NCI-H2081 treated with DMSO at 0.1 percent for 48 hours (cell line): ENCODE data around the gene DLGAP1.

ENCODE experiments used
- DNase-seq: peaks from one replicate; lab custom pipeline; 2025; lab: John Stamatoyannopoulos, UW

DLGAP1 gene

DNA sequence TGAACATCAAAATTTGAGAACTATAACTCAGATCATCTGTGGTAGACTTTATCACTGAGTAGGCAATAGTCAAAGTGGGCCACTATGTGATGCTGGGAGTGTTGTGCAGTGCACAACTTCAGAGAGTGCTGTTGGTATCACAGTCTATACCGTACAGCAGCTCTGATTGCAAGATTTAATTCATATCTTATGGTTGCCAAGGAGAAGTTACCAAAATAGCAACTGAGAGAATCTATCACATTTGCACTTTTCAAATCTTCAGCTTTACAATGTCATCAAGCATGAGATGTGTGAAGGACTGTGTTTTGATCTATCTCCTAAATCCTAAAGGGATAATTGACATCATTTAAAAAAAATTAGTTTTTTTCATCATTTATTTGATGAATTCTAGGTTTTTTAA is 216.1 kb downstream of the DLGAP1 start:
- no peak for DNase-seq

DNA sequence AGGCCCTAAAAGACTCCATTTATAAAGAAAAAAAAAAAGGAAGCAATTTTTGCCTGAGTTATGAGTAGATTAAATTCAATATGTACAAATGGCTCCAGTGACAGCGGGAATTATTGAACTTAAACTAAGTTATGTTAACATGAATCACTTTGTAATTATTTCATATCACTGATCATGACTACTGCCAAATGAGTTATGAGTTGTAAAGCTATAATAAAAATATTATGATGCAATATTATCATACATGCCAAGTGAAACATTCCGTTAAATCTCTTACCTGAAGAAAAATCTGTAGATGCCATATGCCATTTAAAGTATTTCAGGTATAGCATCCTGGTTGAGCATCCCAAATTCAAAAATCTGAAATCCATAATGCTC is 217.5 kb downstream of the DLGAP1 start:
- no peak for DNase-seq

DNA sequence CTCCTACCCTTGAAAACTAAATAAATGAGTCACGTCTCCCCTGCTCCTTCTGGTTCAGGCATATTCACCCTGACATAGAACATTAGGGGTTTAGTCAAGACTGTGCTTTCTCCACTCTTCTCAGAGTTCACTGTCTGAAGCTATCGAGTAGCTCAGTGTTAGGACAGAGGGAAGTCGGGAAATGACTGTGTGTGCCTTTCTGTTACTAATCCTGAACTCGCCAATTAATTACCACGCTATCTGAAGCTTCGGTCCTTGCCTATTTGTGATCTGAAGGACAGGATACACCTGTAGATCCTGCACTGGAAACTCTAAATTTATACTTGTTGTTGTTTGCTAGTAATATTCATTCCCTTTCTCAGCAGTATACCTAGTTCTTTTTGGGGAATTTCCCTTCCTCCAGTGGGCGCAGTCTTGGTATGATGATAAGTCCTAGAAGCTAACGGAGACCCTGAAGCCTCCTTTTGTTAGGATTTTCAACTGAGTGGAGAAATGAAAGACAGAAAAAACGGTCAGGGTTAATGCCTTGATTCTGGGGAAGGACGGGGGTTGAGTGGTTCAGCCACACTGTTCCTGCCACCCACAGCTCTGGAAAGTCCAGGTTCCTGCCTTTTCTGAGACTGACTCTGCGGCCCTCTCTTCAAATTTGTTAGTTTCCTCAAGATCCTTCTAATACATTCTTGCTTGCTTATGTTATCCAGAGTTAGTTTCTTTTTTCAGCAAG is 218.0 kb downstream of the DLGAP1 start:
- DNase-seq: no peak

DNA sequence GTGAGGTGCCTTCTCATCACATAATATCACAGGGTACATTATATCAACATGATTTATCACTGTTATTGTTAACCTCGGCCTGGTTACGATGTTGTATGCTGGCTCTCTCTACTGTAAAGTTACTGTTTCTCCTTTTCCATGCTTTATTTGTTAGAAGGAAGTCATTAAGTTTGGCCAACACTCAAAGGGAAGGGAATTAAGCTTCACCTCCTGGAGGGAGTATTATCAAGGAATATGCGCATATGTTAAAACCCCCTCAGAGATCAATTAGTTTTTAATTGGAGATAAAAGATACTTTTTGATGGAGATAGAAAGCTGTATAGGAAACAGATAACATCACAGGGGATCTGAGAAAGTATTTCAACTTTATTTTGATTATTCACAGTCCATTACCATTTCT is 221.6 kb downstream of the DLGAP1 start:
- DNase-seq: no peak

DNA sequence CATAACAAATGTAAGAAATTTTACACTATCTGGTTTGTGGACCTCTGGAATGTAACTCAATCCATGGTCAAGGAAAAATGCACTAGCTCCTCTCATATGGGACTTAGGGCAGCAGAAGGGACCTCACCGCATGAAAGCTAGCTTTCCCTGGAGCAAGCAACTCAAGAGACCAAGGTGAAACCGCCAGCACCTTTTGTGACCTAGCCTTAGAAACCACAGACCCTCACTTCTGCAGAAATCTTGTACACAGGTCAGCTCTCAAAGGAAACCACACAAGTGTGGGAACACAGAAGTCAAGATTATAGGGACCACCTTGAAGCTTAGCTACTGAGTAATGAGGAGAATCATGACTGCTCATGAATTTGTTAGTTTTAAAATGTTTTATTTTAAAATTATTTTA is 222.5 kb downstream of the DLGAP1 start:
- DNase-seq: no peak

DNA sequence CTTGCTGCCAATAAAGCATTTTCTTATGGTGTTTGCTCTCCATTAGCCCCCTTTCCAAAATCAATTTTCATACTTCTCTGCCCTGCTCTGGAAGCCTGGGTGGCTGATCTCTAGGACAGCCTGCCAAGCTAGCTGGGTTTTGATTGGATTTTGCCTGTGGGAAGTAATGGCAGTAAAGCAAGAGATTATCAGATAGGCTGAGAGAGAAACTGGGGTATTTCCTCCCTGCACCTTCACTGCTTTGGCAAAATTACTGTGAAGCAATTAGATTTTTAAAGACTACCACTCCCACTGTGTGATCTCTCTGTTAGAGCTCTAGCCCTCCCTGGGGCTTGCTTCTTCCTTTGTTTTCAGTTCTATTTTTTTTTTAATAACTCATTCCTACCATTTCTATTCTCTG is 223.8 kb downstream of the DLGAP1 start:
- DNase-seq: no peak

DNA sequence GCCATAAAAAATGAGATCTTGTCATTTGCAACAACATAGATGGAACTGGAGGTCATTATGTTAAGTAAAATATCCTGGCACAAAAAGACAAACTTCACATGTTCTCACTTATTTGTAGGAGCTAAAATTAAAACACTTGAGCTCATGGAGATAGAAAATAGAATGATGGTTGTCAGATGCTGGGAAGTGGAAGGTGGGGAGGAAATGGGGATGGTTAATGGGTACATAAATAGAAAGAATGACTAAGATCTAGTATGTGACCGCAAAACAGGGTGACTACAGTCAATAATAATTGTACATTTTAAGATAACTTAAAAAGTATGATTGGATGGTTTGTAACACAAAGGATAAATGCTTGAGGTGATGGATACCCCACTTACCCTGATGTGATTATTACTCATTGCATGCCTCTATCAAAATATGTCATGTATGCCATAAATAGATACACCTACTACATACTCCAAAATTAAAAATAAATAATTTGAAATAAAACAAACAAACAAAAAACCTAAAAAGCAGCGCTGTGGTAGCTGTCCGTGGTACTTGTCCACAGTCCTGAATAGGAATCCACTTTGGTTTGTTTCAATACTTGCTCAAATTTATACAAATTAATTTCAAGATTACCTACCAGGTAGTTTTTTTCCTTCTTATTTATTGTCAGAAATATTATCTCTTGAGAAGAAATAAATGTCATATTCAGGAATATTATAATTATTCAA is 224.5 kb downstream of the DLGAP1 start:
- DNase-seq: no peak

DNA sequence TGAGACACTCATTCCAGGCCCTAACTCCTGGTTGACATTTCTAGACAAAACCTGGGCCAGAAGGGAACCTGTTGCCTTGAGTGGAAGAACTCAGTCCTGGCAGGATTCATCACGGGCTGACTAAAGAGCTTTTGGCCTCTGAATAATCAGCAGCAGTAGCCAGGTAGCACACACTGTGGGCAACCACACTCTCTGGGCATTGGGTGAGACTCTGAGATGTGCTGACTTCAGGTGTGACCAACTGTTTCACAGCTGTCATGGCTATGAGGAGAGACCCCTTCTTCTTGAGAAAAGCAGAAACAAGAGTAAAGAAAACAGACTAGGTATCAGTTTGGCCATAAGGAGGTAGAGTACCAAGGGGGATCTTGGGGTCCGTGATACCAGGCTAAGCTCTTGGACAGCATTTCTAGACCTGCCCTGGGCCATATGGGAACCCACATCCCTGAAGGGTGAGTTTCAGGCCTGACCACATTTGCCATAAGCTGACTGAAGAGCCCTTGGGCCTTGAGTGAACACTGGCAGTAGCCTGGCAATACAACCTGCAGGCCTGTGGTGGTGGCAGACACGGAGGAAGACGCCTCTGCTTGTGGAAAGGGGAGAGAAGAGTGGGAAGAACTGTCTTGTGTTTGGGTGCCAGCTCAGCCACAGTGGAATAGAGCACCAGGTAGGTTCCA is 230.9 kb downstream of the DLGAP1 start:
- no peak for DNase-seq

DNA sequence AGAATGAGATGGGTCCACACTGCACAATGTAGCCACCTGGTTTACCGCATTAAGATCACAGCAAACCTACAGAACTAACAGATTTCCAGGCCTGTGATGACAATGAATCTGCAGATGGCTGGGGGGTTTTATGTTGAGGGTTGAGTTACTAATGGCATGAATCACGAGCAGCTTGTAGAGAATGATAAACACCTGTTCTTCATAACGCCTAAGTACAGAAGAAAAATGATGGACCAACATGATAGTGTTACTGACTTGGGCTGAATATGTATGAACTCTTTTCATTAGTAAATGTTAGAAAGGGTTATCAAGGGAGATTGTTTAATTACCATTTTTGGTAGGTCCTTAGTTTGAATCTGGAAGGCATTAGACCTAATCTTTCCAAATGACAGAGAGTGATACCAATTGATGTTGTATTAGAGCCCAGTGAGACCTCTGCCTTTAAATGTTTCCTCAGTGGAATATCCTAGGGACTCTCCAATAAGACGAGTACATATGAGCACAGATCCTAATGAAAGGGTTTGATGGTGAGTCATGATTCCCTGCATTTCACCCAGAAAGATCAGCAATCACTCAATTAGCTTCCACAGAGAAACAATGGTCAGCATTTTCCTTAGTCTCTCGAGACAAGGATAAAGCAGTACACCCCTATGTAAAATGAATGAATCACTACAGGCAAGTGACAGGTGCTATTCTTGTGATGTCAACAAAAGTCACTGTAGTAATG is 243.8 kb downstream of the DLGAP1 start:
- no peak for DNase-seq

DNA sequence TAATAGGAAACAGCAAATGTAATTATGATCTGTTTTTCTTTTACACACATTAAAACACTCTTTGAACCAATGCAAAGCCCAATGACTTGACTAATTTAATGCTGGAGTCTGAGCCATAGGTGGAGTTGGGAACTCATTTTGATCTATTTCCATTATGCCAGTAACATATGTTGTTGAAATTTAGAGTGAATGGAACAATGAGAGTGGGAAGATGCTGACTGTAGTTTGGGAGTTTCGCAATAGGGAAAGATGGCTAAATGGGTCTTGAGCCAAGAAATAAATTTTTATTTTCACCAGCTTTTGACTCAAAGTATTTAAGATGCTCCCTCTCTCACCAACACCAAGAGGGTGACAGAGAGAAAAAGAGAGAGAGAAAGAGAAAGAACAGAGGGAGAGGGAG is 246.7 kb downstream of the DLGAP1 start:
- DNase-seq: no peak

DNA sequence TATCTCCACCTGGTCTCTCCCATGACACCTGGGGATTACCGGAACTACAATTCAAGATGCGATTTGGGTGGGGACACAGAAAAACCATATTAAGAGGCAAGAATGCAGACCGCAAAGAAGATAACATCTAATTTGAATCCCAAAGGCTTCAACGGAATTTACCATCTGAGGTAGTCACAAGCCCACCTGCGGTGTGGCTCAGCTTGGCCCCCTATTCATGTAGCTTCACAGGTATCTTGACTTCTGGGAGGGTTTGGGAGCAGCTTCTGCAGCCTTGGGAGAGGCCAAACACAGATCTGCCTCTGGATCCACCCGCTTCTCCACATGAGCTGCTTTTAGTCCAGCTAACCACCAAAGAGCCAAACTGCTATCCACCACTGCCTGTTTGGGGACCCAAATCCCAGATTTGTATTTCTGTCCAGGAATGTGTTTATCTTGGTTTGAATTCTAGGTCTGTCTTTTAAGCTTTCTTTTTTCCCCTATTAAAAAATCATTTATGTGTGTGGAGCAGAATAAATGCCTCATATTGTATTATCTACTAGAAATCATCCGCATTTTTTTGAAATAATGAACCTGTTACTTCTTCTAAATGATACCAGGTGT is 247.6 kb downstream of the DLGAP1 start:
- no peak for DNase-seq

DNA sequence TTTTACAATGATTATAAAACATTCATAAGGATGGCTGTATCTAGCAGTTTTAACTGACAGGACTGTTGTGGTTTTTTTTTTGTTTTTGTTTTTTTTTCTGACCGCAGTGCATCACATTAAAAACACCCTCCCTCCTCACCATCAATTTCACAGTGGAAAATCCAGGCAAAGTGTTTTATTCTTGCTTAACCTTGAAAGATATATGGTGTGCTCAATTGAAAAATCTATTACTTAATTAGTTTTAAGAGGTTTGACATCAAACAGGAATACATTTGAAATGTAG is 250.7 kb downstream of the DLGAP1 start:
- DNase-seq: no peak

DNA sequence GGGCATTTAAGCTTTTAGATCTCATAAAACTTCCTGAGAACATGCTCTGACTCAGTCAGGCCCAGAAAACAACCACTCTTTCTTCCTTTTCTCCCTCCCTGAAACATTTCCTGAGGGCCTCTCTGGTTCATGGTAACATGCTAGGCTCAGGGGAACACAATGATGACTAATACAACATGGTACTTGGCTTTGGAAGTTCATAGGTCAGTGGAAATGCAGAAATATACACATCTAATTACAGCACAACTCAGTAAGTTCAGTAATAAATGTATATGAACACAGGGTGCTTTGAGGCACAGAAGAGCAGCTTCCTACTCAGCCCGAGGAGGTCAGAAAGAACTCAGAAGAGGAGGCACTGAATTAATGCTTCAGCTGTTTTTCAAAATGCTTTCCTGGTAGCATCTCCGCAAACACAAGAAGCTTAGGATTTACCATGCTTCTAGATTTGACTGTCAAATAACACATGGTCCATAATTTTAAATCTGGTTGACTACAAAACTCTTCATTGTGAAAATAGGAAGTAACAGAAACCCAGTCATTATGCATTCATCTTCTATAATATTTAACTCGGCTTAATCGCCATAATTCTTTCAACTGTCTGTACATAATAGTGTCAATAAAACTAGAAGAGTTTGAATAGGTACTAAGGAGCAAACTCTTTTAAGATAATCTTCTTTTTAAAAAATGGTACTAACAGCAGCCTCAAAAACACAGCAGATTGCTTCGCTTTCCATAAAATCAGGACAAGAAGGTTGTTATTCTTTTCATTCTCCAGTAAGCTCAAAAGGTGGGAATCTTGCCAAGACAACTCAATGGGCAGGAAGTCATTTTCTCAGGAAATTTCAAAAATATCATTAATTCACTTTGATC is 251.3 kb downstream of the DLGAP1 start:
- no peak for DNase-seq

DNA sequence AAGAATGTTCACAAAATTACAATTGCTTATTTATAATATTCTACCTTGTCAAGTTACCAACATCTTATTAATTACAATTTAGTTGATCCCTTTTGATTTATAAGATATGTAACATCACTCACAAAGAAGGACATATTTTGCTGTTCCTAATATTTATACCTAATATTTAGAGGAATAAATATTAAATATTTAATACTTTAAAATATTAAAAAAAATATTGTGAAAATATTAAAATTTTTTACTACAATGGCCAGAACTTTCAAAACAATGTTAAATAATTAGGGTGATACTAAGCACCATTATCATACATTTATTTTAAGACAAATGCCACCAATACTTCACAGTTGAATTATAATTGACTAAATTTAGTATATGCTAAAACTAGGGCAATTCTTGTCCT is 254.7 kb downstream of the DLGAP1 start:
- DNase-seq: no peak

DNA sequence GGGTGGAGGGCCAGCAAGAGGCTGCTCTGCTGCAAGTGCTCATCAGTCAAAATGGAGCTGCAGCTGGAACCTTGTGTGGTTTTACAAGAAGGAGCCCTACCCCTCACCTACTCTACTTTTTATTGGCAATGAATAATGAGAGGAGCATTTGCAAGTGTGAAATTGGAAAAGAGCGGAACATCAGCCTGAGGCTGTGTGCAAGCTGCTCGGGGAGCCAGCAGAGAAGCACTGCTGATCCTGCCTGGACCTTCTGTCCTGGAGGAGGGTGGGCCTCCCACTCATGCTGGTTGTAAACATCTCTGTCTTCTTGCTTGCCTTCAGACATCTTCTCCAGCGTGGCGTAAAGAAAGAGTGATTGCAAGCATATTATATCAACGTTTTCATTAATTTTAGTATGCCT is 256.2 kb downstream of the DLGAP1 start:
- no peak for DNase-seq

DNA sequence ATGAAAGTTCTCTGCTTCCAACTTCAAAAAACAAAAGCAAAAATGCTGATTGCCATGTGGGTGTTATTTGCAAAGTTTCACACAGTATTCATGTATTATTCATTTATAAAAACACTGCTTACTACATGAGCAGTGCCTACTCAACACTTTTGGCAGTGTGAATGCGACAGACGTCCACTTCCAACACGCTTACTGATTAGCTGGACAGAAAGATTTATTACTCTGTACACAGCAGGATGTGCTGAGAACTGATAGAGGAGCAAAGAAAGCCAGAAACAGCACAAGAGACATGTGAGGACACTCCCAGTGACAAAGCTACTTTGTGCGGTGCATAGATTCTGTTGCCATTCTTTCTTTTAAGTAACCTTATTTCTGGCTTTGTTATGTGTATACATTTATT is 258.8 kb downstream of the DLGAP1 start:
- DNase-seq: no peak

DNA sequence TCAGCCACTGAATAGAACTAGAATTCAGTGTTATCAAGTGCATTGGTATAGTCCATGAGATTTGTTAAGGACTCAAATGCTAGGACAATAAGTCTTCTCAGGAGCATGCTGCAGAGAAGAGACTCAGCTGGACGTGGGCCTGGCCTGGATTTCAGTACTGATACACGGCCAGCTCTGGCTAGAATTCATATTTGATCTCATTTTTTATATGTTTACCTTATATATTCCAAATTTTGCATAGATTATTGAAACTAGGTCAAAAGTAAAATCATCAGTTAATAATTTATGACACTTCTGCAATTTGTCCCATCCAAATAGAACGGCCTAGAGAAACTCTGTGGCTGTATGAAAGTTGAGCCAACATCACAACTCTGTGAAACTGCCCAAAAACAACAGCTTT is 262.0 kb downstream of the DLGAP1 start:
- no peak for DNase-seq

DNA sequence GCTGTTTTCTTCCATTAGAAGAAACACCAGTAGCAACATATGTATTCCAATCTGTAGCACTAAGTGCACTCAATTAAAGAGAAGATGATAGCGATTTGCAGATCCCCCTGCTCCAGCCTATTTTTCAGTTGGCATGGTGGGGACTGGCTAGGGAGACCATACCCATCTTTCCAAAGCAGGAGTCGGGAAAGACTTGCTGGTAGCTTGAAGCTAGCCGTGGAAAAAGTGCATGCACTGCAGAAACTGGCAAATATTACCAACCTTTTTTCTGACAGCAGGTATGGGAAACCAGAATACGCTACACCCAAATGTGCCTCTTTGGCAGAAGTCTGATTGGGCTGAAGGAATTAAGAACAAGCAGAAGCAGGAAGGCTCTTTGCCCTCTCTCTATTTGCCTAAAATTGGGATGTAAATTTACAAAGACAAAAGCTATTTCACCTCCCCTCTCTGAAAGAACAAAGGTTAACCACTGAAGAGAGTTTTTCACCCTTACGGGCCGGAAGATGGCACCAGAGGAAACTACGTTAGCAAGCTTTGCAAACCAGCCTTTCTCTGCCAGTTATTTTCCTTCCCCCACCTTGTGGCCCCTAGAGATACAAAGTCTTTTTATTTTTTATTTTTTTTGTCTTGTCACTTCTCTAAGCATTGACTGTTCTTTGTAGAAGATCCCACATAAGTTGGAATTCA is 273.1 kb downstream of the DLGAP1 start:
- no peak for DNase-seq

DNA sequence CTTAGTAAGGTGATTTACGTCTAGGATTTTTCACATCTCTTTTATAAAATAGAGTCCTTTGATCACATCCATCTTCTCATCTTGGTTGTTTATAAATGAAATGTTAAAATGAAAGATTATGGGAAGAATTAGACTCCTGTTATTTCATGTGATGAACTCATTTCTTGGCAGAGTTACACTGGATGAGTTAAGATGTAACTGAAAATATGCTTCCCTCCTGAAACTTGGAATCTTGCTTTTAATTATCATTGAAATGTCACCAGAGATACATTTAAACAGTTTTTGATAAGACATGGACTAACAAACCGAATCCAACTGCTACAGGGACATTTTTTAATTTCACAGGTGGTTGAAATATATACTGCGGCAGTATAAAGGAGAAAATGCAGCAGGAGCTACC is 274.0 kb downstream of the DLGAP1 start:
- DNase-seq: no peak

DNA sequence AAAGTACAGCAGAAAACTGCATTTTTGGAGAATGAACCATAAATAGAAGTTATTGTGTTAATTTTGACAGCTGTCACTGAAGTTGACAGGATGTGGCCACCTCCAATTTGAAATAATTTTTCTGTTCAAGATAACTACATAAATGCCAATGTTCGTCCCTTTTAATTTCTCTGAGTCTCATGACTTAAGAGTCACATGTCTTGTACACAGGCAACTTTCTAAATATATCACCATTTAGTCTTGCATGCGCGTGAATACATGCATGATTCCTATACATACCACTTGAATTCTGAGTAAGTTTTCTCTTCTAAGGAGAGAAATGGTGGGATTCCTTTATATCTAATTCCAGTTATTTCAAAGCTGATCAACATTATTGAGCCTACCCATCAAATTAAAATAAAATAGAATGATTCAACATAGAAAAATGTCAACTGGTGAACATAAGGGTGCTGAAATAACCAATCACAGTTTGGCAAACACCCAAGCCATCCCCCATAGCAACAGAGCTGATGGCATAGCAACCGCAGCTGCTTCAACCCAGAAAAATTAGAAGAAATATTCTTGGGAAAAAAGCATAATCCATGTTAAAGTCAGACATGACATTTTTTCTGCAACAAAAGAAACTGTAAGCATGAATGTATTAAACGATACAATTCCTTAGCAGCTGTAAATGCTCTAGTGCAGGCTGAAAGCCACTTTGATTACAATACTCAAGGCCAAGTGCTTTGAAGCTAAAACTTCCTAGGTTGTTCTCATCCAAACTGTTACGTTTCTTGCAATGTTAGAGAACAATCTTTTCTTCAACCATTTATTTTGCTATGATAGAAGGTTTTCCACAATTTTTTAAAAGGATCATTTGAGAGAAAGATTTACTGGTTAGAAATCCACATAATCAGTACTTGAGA is 282.7 kb downstream of the DLGAP1 start:
- DNase-seq: no peak
